Type B pancreatic cell (in vitro differentiated cells): ENCODE measurements around the gene PDCD4. TPM values are rescaled to one million over a fixed set of nuclear protein-coding genes. Genes with fewer than 3 reads are reported as not detected.
A peak's percentile ranks its signal among the peaks of the same experiment; 100 is the strongest.

Experiments
- DNase-seq: peaks from one replicate; pipeline ENCODE4 v3.0.0; 2021; ENCODE audit warnings: mixed read lengths; ENCODE audit not compliant: unreplicated experiment; ENCODE audit errors: extremely low spot score
- H3K27ac Mint-ChIP-seq: 2 replicates; pipeline ENCODE4 v1.8.0; 2021; ENCODE audit warnings: mild to moderate bottlenecking, mixed read lengths
- H3K27me3 Mint-ChIP-seq: 2 replicates; pipeline ENCODE4 v1.8.0; 2021; ENCODE audit warnings: mixed read lengths
- H3K36me3 Mint-ChIP-seq: 2 replicates; pipeline ENCODE4 v1.8.0; 2021; ENCODE audit warnings: mixed read lengths
- H3K4me1 Mint-ChIP-seq: one replicate; pipeline ENCODE4 v1.8.0; 2021; ENCODE audit warnings: mixed read lengths; ENCODE audit not compliant: unreplicated experiment
- H3K4me3 Mint-ChIP-seq: 2 replicates; pipeline ENCODE4 v1.8.0; 2021; ENCODE audit warnings: mild to moderate bottlenecking, mixed read lengths
- H3K9me3 Mint-ChIP-seq: 2 replicates; pipeline ENCODE4 v1.8.0; 2021; ENCODE audit warnings: mixed read lengths
- CTCF ChIP-seq: fragments of 200-600 bp; sonication (generic); conservative IDR thresholded peaks from 2 replicates; pipeline ENCODE4 v1.5.0; 2021; ENCODE audit warnings: antibody characterized with exemption, mild to moderate bottlenecking
- total RNA-seq: library from RNA; stranded (reverse); gene quantifications from 2 replicates; pipeline ENCODE4 v1.2.1, GENCODE V29; 2021; ENCODE audit warnings: low replicate concordance

PDCD4 gene
- total RNA-seq, 1 donor from 2014 or later: 122 TPM

- Mint-ChIP-seq H3K27ac (peak overlapping the region; percentile 92), H3K4me1 (peaks cover 41% of the 10 kb centered on the region), H3K9me3 (no peaks in the 10 kb centered on the region), H3K27me3 (no peaks in the 10 kb centered on the region), H3K36me3 (no peaks in the 10 kb centered on the region), H3K4me3 (peak overlapping the region; percentile 15)
- DNase-seq: no peak
- no peak for TF ChIP-seq CTCF
These were observed 11.8 kb upstream of the PDCD4 start for GRCh38 chr10:110859973-110860376.

DNA sequence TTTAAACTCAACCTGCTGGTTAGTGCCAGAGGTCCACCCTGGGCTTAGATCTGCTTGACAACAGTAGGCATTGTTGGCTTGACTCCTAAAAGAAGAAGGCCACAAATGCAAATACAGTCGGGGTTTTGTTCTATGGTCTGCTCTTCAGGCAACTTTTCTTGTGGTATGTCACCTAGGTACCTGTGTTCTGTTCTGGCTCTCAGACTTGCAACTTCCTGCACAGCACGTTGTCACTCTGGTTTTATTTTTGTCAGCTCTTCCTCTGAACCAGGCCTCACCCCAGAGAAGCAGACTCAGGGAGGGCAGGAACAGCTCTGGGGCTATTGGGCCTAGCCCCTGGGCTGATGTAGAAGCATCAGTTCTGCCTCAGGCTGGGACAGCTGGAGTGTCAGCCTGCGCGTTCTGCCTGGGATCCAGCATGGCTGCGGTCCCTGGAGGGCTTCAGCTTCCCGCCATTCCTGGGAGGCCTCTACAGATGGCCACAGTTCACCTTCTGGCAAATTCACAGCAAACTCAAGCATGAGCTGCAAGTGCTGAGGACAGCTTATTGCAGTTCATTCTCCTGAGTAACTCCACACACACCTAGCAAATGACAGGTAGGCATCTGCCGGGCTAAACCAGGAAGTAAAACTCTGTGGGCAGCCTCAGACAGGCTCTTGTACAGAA lies 11.0 kb upstream of the PDCD4 start:
- DNase-seq: no peak
- H3K36me3 Mint-ChIP-seq: no peaks in the 10 kb centered on the region
- H3K4me1 Mint-ChIP-seq: peaks cover 48% of the 10 kb centered on the region
- no peak for TF ChIP-seq CTCF
- H3K27me3 Mint-ChIP-seq: no peaks in the 10 kb centered on the region
- H3K27ac Mint-ChIP-seq: peak overlapping the region; percentile 92
- H3K9me3 Mint-ChIP-seq: no peaks in the 10 kb centered on the region
- H3K4me3 Mint-ChIP-seq: peak overlapping the region; percentile 10

DNA sequence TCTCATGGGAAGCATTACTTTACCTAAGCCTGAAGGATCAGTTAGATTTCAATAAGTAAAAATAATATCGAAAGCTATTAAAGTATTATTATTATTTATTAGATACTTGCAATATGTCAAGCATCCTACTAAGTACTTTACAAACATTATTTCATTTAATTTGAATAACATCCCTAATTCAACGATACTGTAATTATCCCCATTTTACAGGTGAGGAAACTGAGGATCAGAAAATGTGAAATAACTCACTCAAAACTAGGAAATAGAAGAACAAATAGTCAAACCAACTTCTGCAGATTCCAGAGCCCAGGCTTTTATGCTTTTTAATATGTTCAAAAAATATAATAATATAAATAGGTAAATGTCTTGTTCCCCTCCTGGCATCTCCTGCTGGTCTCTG lies 10.3 kb upstream of the PDCD4 start:
- no peak for DNase-seq
- Mint-ChIP-seq H3K27me3 (no peaks in the 10 kb centered on the region), H3K4me1 (peaks cover 52% of the 10 kb centered on the region), H3K27ac (peak overlapping the region; percentile 92), H3K4me3 (no peak overlapping the region), H3K9me3 (no peaks in the 10 kb centered on the region), H3K36me3 (no peaks in the 10 kb centered on the region)
- no peak for TF ChIP-seq CTCF

DNA sequence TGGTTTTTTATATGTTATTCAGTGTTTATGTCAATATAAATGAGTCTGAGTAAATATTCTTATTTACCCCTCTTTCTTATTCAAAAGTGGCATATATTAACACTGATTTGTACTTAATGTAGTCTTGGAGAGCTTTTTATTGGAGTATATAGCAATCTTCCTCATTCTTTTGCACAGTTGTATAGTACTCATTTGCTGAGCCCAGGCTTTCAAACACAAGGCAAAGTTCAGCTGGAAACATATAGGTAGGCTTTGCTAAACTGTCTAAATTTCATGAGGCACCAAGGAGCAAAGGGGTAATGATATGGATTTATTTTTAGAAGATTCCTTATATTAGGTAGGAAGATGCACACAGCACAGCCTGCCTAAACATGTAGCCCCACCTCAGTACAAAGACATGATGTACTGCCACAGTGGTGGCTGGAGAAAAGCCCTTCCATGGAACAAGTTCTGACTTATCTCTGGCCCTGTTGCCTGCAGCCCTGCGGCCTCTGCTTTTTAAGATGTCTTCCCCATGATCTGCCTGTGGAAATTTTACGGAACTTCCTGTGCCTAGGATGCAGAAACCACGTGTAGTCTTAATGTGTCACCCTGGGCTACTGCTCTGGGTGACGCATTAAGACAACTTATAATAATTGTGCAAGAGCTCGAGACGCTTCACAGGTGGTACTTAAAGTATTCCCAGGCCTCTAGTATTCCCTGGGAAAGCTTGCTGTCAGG lies 9.6 kb upstream of the PDCD4 start:
- Mint-ChIP-seq H3K27me3 (no peaks in the 10 kb centered on the region), H3K9me3 (no peaks in the 10 kb centered on the region), H3K36me3 (no peaks in the 10 kb centered on the region), H3K4me1 (peaks cover 52% of the 10 kb centered on the region), H3K4me3 (no peak overlapping the region), H3K27ac (peak overlapping the region; percentile 52)
- TF ChIP-seq CTCF: no peak
- DNase-seq: no peak

DNA sequence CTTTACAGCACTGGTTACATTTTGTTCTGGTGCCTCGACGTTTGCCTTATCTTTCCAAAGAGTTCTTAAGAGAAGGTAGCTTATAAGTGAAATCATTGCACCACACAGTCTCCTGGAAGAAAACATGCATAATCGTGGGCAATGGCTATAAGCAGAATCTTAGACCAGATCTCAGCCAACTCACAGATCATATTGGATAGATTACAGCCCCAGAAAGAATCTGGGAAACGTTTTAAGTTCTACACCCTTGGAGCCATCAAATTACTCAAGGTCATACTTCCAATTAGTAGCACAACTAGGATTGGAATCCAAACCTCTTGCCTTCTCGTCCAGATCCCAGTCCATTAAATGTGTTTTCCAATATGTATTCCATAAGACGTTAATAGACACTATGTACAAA lies 8.8 kb upstream of the PDCD4 start:
- H3K36me3 Mint-ChIP-seq: no peaks in the 10 kb centered on the region
- no peak for DNase-seq
- no peaks in the 10 kb centered on the region for H3K9me3 Mint-ChIP-seq
- no peaks in the 10 kb centered on the region for H3K27me3 Mint-ChIP-seq
- no peak overlapping the region for H3K4me3 Mint-ChIP-seq
- peaks cover 59% of the 10 kb centered on the region for H3K4me1 Mint-ChIP-seq
- no peak for TF ChIP-seq CTCF
- no peak overlapping the region for H3K27ac Mint-ChIP-seq
